HG03575 (cell line): Measurements from ENCODE around the gene APEH.

Source experiments
- ATAC-seq: cut with Tn5 transposase; IDR thresholded peaks from one replicate; pipeline ENCODE4 v1.9.1; 2021; ENCODE audit not compliant: unreplicated experiment, insufficient number of reproducible peaks, low FRiP score; ENCODE audit errors: extremely low read depth

APEH gene

DNA sequence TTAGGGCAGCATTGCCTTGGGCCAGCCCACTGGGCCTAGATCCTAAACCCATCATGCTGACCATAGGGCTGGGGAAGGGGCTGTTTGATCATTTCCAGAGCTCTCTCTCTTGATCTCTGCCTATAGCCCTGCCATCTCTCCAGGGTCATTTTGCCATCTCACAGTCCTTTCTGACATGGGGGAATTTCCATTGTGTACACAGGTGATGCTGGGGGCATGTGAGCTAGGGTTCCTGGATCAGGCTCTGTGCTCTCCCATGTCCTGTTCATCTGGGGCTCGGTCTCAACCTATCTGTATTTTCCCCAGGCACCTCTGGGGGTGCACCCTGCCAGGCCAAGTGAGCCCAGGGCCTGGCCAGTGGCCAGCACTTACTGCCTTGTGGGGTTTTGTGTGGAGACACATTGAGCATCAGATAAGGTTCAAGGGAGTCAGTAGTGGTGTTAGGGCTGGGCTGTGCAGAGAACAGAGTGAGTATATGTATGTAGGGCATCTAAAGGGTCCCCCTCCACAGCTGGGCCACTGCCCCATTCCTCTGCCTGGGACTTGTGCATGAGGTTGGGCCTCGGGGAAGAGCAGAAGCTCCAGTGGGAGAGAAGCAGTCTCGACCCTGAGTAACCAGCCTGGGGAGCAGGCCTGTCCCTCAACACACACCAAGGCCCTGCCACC is 25.7 kb upstream of the APEH start:
- no peak for ATAC-seq

DNA sequence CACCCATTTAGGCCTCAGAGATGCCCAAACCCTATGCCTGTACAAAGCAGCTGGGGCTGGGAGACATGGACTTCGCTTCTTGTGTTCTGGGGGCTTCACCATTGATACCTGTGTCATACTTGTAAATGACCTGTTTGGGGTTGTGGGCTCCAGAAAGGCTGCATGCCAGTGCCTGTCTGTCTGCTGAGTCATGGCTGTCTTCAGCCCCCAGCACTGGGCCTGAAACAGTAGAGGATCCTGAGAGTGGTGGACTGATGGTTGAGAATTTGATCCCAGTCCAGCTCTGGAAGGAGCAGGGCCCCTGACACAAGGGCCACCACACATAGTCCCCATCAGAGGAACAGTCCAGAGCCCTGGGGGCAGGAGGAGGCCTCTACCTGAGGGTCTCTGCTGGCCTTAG is 24.6 kb upstream of the APEH start:
- ATAC-seq, result no peak

DNA sequence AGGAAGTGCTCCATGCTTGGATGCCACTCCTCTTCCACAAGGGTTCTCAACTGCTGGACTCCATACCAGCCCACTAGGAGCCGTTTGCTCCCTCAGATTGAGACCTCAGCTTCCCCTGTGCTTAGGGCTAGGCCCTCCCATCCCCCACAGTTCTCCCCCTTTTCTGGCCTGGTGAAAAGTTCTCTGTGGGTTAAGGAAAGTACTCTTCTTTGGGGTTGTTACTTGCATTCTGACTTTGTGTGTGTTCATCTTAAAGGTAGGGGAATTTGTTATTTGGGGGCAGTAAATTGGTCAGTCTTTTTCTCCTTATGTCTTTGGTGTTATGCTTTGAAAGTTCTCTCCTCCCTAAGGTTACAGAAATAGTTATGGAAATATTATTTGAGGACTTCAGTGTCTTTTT is 24.0 kb upstream of the APEH start:
- ATAC-seq, result no peak

DNA sequence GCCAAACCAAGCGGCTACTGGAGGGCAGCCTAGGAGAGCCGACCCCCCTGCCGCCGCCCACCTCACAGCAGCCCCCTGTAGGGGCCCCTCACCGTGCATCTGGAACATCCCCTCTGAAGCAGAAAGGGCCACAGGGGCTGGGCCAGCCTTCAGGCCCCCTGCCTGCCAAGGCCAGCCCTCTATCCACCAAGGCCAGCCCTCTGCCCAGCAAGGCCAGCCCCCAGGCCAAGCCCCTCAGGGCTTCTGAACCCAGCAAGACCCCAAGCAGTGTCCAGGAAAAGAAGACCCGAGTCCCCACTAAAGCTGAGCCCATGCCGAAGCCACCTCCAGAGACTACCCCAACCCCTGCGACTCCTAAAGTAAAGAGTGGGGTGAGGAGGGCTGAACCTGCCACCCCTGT is 23.5 kb upstream of the APEH start:
- ATAC-seq, result no peak

DNA sequence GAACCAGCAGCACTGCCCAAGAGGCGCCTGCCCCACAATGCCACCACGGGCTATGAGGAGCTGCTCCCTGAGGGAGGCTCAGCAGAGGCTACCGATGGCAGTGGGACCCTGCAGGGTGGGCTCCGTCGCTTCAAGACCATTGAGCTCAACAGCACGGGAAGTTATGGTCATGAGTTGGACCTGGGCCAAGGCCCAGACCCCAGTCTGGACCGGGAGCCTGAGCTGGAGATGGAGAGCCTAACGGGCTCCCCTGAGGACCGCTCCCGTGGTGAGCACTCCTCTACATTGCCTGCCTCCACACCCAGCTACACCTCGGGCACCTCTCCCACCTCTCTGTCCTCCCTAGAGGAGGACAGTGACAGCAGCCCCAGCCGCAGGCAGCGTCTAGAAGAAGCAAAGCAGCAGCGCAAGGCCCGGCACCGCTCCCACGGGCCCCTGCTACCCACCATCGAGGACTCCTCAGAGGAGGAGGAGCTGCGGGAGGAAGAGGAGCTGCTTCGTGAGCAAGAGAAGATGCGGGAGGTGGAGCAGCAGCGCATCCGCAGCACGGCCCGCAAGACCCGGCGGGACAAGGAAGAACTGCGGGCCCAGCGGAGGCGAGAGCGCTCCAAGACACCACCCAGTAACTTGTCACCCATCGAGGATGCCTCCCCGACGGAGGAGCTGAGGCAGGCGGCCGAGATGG is 21.8 kb upstream of the APEH start:
- no peak for ATAC-seq

DNA sequence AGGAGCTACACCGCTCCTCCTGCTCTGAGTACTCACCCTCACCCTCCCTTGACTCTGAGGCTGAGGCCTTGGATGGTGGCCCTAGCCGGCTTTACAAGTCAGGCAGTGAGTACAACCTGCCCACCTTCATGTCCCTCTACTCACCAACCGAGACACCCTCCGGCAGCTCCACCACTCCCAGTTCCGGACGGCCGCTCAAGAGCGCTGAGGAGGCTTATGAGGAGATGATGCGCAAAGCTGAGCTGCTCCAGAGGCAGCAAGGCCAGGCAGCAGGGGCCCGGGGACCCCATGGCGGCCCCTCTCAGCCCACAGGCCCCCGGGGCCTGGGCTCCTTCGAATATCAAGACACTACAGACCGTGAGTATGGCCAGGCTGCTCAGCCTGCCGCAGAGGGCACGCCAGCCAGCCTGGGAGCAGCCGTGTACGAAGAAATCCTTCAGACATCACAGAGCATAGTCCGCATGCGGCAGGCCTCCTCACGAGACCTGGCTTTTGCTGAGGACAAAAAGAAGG is 21.2 kb upstream of the APEH start:
- no peak for ATAC-seq

DNA sequence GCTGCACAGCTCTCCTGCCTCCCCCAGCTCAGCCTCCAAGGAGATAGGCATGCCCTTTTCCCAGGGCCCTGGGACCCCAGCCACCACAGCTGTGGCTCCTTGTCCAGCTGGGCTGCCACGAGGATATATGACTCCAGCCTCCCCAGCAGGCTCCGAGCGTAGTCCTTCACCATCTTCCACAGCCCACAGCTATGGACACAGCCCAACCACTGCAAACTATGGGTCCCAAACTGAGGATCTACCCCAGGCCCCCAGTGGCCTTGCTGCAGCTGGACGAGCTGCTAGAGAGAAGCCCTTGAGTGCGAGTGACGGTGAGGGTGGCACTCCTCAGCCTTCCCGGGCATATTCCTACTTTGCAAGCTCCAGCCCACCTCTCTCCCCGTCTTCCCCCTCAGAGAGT is 20.5 kb upstream of the APEH start:
- no peak for ATAC-seq

DNA sequence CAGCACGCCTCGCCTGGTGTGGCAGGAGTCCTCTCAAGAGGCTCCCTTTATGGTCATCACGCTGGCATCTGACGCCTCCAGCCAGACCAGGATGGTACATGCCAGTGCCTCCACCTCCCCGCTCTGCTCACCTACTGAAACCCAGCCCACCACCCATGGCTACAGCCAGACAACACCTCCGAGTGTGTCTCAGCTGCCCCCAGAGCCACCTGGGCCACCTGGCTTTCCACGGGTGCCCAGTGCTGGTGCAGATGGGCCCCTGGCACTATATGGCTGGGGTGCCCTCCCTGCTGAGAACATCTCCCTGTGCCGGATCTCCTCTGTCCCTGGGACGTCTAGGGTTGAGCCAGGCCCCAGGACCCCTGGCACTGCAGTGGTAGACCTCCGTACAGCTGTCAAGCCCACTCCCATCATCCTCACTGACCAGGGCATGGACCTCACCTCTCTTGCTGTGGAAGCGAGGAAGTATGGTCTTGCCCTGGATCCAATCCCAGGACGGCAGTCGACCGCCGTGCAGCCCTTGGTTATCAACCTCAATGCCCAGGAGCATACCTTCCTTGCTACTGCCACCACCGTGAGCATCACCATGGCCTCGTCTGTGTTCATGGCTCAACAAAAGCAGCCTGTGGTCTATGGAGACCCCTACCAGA is 19.9 kb upstream of the APEH start:
- ATAC-seq, result no peak

DNA sequence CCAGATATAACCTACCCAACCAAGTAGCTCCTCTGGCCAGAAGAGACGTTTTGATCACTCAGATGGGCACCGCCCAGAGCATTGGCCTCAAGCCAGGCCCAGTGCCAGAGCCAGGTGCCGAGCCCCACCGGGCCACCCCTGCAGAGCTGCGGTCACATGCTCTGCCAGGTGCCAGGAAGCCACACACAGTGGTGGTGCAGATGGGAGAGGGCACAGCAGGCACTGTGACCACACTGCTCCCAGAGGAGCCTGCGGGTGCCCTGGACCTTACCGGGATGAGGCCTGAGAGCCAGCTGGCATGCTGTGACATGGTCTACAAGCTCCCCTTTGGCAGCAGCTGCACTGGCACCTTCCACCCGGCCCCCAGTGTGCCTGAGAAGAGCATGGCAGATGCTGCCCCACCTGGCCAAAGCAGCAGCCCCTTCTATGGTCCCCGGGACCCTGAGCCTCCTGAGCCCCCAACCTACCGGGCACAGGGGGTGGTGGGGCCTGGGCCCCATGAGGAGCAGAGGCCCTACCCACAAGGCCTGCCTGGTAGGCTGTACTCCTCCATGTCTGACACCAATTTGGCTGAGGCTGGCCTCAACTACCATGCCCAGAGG is 19.1 kb upstream of the APEH start:
- no peak for ATAC-seq

DNA sequence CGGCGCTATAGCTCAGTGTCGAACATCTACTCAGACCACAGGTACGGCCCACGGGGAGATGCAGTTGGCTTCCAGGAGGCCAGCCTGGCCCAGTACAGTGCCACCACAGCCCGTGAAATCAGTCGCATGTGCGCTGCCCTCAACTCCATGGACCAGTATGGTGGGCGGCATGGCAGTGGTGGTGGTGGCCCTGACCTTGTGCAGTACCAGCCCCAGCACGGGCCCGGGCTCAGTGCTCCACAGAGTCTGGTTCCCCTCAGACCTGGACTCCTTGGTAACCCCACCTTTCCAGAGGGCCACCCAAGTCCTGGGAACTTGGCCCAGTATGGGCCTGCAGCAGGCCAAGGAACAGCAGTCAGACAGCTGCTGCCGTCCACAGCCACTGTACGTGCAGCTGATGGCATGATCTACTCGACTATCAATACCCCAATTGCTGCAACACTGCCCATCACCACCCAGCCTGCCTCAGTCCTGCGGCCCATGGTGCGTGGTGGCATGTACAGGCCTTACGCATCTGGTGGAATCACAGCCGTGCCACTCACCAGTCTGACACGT is 18.3 kb upstream of the APEH start:
- ATAC-seq, result no peak

DNA sequence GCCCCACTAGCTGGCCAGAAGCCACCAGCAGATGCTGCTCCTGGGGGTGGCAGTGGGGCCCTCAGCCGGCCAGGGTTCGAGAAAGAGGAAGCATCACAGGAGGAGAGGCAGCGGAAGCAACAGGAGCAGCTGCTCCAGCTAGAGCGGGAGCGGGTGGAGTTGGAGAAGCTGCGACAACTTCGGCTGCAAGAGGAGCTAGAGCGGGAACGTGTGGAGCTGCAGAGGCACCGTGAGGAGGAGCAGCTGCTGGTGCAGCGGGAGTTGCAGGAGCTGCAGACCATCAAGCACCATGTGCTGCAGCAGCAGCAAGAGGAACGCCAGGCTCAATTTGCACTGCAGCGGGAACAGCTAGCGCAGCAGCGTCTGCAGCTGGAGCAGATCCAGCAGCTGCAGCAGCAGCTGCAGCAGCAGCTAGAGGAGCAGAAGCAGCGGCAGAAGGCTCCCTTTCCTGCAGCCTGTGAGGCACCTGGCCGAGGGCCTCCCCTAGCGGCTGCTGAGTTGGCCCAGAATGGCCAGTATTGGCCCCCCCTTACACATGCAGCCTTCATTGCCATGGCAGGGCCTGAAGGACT is 17.5 kb upstream of the APEH start:
- ATAC-seq, result no peak

DNA sequence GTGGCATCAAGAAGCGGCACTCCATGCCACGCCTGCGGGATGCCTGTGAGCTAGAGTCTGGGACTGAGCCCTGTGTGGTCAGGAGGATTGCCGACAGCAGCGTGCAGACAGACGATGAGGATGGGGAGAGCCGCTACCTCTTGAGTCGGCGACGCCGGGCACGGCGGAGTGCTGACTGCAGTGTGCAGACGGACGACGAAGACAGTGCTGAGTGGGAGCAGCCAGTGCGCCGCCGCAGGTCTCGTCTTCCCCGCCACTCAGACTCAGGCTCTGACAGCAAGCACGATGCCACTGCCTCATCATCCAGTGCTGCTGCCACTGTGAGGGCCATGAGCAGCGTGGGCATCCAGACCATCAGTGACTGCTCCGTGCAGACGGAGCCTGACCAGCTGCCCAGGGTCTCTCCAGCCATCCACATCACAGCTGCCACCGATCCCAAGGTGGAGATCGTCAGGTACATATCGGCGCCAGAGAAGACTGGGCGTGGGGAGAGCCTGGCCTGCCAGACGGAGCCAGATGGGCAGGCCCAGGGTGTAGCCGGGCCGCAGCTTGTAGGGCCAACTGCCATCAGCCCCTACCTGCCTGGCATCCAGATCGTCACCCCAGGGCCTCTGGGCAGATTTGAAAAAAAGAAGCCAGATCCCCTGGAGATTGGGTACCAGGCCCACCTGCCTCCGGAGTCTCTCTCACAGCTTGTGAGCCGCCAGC is 16.8 kb upstream of the APEH start:
- no peak for ATAC-seq

DNA sequence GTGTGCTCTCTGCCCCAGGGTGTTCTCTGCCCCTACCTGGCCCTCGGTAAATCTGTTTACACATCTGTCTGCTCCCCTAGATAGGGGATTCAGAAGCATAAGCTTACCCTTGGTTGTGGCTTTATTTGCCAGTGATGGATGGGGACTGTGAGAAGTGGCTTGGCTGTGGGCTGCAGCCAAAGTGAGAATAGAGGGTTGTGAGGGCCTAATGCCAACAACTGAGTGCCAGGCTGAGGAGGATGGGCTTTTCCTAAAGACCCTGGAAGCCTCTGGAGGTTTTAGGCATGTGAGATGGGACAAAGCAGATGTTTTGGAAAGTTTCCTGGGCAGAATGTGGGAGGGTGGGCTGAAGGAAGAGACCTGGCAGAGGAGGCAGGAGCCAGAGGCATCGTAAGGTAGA is 15.4 kb upstream of the APEH start:
- no peak for ATAC-seq

DNA sequence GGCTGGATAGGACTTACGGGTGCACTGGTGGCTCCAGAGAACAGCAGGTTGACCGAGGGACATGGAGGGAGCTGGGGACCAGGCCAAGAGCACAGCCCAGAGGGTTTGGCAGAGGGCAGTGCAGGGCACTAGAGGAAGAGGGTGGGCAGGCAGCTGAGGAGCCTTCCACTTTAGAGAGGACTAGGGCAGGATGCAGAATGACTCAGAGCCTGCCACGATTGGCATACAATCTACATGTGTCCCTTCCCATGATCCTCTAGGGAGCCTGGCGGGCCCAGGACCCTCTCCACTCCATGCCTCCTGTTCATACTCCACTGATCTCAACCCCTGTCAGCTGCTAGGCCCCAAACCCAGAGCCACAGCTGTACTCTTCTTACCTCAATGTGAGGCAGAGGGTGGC is 14.4 kb upstream of the APEH start:
- no peak for ATAC-seq

DNA sequence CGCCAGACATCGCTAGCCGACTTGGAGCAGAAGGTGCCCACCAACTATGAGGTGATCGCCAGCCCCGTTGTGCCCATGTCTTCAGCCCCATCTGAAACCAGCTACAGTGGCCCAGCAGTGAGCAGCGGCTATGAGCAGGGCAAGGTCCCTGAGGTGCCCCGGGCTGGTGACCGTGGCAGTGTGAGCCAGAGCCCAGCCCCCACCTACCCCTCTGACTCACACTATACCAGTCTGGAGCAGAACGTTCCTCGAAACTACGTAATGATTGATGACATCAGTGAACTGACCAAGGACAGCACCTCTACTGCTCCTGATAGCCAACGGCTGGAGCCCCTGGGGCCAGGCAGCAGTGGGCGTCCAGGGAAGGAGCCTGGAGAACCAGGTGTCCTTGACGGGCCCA is 12.9 kb upstream of the APEH start:
- ATAC-seq, result no peak

DNA sequence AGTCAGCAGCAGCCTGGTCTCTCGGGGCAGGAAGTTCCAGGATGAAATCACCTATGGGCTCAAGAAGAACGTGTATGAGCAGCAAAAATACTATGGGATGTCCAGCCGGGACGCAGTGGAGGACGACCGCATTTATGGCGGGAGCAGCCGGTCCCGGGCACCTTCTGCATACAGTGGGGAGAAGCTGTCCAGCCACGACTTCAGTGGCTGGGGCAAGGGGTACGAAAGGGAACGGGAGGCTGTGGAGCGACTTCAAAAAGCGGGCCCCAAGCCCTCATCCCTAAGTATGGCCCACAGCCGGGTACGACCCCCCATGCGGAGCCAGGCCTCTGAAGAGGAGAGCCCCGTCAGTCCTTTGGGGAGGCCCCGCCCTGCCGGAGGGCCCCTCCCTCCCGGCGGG is 12.1 kb upstream of the APEH start:
- ATAC-seq, result no peak

DNA sequence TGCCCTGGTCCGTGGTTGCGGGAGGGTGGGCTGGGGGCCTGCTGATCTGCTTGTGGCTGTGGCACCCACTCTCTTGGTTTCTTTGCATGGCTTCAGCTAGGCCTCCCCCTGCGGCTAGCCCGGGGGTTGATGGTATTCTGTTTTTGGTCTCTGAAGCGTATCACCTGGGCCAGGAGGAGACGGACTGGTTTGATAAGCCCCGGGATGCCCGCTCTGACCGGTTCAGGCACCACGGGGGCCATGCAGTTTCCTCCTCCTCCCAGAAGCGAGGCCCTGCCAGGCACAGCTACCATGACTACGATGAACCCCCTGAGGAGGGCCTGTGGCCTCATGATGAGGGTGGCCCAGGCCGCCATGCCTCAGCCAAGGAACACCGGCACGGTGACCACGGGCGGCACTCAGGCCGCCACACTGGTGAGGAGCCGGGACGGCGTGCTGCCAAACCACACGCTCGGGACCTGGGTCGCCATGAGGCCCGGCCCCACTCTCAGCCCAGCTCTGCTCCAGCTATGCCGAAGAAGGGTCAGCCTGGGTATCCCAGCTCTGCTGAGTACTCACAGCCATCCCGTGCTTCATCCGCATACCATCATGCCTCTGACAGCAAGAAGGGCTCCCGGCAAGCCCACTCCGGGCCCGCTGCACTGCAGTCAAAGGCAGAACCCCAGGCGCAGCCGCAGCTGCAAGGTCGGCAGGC is 11.3 kb upstream of the APEH start:
- no peak for ATAC-seq

DNA sequence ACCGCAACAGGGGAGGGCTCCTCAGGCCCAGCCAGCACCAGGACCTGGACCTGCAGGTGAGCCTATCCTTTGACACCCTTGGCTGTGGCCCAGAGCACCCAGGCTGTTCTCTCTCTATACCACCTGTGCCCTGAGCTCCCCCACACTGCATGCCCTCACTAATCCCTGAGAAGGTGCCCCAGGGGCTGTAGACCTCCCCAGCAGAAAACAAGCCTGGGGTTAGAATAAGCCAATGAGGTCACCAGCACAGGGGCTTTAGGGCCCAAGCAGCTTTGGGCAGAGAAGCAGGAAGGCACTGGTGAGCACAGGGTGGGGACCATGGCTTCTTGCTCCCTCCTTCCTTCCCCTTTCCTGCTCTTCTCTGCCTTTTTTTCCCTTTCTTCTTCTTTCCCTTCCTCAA is 10.3 kb upstream of the APEH start:
- no peak for ATAC-seq
